Lower lobe of right lung (tissue), 2 donors: ENCODE results near the gene GABRB1. TPM values are rescaled to one million over a fixed set of nuclear protein-coding genes. Genes with fewer than 3 reads are reported as not detected.

Source experiments
- ATAC-seq, 2 donors: fragments of 200-7000 bp; cut with Tn5 transposase; one replicate each; pipeline ENCODE4 v1.9.1; 2020 to 2022; ENCODE audit warnings: mild to moderate bottlenecking in 2 of 2, moderate library complexity in 2 of 2
- DNase-seq: peaks from one replicate; pipeline ENCODE4 v3.0.0-alpha.2; 2020
- H3K27ac ChIP-seq: fragments of 200-600 bp; one replicate; pipeline ENCODE4 v1.8.0; 2022
- H3K27me3 ChIP-seq: fragments of 200-600 bp; one replicate; pipeline ENCODE4 v1.8.0; 2022; ENCODE audit warnings: low read depth
- H3K36me3 ChIP-seq: fragments of 200-600 bp; one replicate; pipeline ENCODE4 v1.8.0; 2022; ENCODE audit warnings: mild to moderate bottlenecking
- H3K4me1 ChIP-seq: fragments of 200-600 bp; one replicate; pipeline ENCODE4 v1.8.0; 2022
- H3K4me3 ChIP-seq: fragments of 200-600 bp; one replicate; pipeline ENCODE4 v1.8.0; 2022; ENCODE audit warnings: mild to moderate bottlenecking
- H3K9me3 ChIP-seq: fragments of 200-600 bp; one replicate; pipeline ENCODE4 v1.8.0; 2022
- intact Hi-C: fragments of 100-400 bp; cut with DNase I; formaldehyde crosslinking; loops from one replicate; pipeline ENCODE4 v1.11.0; 2022
- total RNA-seq: library from RNA; stranded (reverse); fragmentation: NEBNext Ultra II Directional; extraction: Animal tissue kit (Norgen Biotek cat#: 25700); gene quantifications from one replicate; pipeline ENCODE4 v1.2.1, GENCODE V29; 2021
- TF ChIP-seq, protein P1 (sequence below): fragments of 200-600 bp; IDR thresholded peaks from one replicate; pipeline ENCODE4 v1.8.0; 2022; ENCODE audit warnings: antibody characterized with exemption, mild to moderate bottlenecking
- donor health status: DM: no; HTN: yes; CAD: no; lungs with severe emphysema.

The GABRB1 gene
- total RNA-seq, 1 donor from 2014 or later: not detected

DNA sequence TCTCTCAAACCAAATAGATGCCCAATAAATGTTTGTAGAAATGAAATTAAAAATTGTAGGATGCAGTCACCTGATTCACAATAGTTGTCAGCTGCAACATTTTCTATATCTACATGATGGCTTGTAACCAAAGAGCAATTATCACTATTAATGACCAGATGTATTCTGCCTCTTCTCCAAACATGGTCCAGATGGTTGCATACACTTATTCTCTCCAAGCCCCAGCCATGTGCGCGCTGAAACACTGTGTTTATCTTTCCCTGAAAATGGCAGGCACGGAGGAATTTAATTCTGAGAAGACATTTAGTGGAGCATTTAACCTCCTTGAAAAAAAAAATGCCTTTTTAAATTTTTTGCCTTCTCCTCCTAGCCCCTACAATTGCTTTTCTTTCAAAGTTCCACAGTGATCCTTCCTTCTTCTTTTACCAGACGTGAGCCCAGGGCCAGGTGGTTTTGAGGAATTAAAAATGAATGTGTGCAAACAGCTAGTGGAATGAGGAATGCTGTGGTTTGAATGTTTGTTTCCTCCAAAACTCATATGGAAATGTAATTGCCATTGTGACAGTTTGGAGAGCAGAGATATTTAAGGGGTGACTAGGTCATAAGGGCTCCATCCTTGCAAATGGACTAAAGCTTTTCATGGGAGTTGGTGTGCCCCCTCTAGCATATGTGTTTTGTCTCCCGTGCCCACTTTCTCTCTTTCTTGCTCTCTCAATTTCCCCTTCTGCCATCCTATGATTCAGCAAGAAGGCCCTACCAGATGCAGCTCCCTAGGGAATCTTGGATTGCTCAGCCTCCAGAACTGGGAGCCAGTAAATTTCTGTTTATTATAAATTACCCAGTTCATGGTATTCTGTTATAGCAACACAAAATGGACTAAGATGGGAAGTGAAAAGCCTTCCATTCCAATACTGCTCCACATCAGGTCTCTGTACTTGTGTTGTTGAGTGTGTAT is 136.0 kb downstream of the GABRB1 start:
- no peaks in the 10 kb centered on the region for H3K4me1 ChIP-seq
- no peak for DNase-seq
- TF ChIP-seq, protein P1, sequence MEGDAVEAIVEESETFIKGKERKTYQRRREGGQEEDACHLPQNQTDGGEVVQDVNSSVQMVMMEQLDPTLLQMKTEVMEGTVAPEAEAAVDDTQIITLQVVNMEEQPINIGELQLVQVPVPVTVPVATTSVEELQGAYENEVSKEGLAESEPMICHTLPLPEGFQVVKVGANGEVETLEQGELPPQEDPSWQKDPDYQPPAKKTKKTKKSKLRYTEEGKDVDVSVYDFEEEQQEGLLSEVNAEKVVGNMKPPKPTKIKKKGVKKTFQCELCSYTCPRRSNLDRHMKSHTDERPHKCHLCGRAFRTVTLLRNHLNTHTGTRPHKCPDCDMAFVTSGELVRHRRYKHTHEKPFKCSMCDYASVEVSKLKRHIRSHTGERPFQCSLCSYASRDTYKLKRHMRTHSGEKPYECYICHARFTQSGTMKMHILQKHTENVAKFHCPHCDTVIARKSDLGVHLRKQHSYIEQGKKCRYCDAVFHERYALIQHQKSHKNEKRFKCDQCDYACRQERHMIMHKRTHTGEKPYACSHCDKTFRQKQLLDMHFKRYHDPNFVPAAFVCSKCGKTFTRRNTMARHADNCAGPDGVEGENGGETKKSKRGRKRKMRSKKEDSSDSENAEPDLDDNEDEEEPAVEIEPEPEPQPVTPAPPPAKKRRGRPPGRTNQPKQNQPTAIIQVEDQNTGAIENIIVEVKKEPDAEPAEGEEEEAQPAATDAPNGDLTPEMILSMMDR: no peak
- no peak overlapping the region for H3K27ac ChIP-seq
- no peak for ATAC-seq
- intact Hi-C loops: no loop called here
- no peaks in the 10 kb centered on the region for H3K9me3 ChIP-seq
- no peak overlapping the region for H3K4me3 ChIP-seq
- H3K36me3 ChIP-seq: no peaks in the 10 kb centered on the region
- H3K27me3 ChIP-seq: no peaks in the 10 kb centered on the region

DNA sequence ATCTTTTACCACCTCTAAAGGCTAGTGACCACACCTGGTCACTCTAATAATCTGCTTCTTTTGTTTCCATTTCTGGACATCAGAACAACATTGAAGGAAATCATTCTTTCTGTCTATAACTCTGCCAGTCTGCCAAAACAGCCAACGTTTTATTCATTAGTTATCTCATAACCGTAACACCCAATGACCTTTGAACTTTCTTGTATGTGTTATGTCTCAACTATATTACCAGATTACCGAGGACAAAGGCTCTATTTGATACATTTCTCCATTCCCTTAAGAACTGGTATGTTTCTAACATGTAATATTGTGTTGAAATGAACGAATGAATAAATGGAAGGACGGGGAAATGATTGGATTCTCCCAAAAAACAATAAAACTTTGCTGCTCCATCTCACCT is 152.7 kb downstream of the GABRB1 start:
- TF ChIP-seq, protein P1: no peak
- intact Hi-C loops: no loop called here

DNA sequence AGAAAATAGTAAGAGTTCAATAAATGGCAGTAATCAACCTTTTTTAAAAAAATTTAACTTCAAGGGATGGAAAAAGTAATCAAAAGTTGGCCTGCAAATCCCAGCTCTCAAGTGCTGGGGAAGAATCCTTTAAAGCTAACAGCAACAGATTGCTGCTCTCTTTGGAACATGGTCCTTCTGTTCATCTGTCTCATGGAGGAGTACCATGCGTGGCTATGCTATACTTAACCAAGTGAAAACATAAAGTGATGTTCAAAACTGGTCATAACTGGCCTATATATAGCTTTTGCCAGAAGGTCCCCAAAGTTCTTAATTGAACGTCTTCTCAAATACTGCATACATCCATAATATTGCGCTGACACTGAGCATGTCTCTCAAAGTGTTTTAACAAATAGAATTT is 154.4 kb downstream of the GABRB1 start:
- ATAC-seq (no peak), DNase-seq (no peak)
- Histone ChIP-seq H3K9me3 (no peaks in the 10 kb centered on the region), H3K27me3 (no peaks in the 10 kb centered on the region), H3K27ac (no peak overlapping the region), H3K4me1 (no peaks in the 10 kb centered on the region), H3K36me3 (no peaks in the 10 kb centered on the region), H3K4me3 (no peak overlapping the region)
- TF ChIP-seq, protein P1: no peak
- intact Hi-C loops: no loop called here

More for the DNA sequence above, 152.7 kb downstream of the GABRB1 start:
- no peaks in the 10 kb centered on the region for H3K4me1 ChIP-seq
- DNase-seq (no peak), ATAC-seq (no peak)
- no peak overlapping the region for H3K4me3 ChIP-seq
- no peaks in the 10 kb centered on the region for H3K36me3 ChIP-seq
- no peak overlapping the region for H3K27ac ChIP-seq
- no peaks in the 10 kb centered on the region for H3K9me3 ChIP-seq
- no peaks in the 10 kb centered on the region for H3K27me3 ChIP-seq

DNA sequence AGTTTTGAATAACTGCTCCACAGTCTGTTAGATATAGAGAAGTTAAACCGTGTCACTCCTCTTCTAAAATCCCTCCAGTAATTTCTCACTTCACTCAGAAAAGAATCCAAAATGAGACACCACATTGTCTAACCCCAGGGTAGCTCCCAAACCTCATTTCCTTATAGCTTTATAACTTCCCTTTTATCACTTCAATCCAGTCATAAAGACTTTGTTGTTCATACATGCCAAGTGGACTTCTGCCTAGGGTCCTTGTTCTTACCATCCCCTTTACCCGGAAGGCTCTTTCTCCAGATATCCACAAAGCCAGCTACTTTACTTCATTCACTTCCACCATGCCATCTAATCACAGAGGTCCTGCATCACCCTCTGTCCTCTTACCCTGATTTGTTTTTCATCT is 156.2 kb downstream of the GABRB1 start:
- intact Hi-C loops: no loop called here
- no peak for ATAC-seq
- no peaks in the 10 kb centered on the region for H3K9me3 ChIP-seq
- no peak for DNase-seq
- TF ChIP-seq, protein P1: no peak
- no peak overlapping the region for H3K27ac ChIP-seq
- H3K36me3 ChIP-seq: no peaks in the 10 kb centered on the region
- no peak overlapping the region for H3K4me3 ChIP-seq
- H3K27me3 ChIP-seq: no peaks in the 10 kb centered on the region
- H3K4me1 ChIP-seq: no peaks in the 10 kb centered on the region

DNA sequence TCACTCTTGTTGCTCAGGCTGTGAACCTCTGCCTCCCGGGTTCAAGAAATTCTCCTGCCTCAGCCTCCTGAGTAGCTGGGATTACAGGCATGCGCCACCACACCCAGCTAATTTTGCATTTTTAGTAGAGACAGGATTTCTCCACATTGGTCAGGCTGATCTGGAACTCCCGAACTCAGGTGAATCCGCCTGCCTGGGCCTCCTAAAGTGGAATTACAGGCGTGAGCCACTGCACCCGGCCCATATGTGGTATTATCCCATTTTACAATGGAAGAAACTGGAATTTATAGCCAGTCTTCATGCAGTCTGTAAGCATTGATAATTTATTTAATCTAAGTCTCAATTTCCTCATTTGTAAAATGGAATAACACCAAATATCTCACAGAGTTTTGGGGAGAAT is 161.8 kb downstream of the GABRB1 start:
- Histone ChIP-seq H3K4me3 (no peak overlapping the region), H3K27ac (no peak overlapping the region), H3K4me1 (no peaks in the 10 kb centered on the region), H3K36me3 (no peaks in the 10 kb centered on the region), H3K9me3 (no peaks in the 10 kb centered on the region), H3K27me3 (no peaks in the 10 kb centered on the region)
- ATAC-seq: no peak
- DNase-seq: no peak
- TF ChIP-seq, protein P1: no peak
- intact Hi-C loops: no loop called here
